IMR-90 (cell line): ENCODE results near the gene PTPRN2. TPM values are rescaled to one million over a fixed set of nuclear protein-coding genes. Genes with fewer than 3 reads are reported as not detected.

ENCODE experiments used
- ATAC-seq: fragments of 200-7000 bp; cut with Tn5 transposase; 2 replicates; pipeline ENCODE4 v1.9.1; 2020; ENCODE audit warnings: low read depth, mild to moderate bottlenecking, moderate library complexity
- BruUV-seq: library from RNA; stranded (reverse); fragments of 400-500 nt; replicated peaks from 2 replicates; lab custom pipeline; 2021; lab: Mats Ljungman, UMichigan
- CTCF ChIA-PET: fragments of 300-600 bp; formaldehyde crosslinking; extraction: SDS; loops from one replicate; lab custom pipeline; 2021; ENCODE audit warnings: antibody characterized with exemption; lab: Yijun Ruan, JAX
- POLR2A ChIA-PET: fragments of 300-600 bp; sonication (Branson Sonifier 250); formaldehyde crosslinking; loops from one replicate; lab custom pipeline; 2022; ENCODE audit warnings: antibody characterized with exemption; ENCODE audit not compliant: unreplicated experiment; lab: Charles Lee
- DNase-seq: peaks from one replicate; pipeline ENCODE4 v3.0.0; 2013
- H2AFZ ChIP-seq: replicated peaks from 2 replicates; pipeline ENCODE3; 2013; ENCODE audit warnings: low read length, mild to moderate bottlenecking; ENCODE audit not compliant: poor library complexity
- H2AK5ac ChIP-seq: 2 replicates; pipeline ENCODE4 v1.6.1; 2013; ENCODE audit warnings: low read depth, low read length, inconsistent platforms
- H2AK9ac ChIP-seq: replicated peaks from 2 replicates; pipeline ENCODE3; 2013; ENCODE audit warnings: mild to moderate bottlenecking, low read depth, low read length, moderate library complexity; ENCODE audit not compliant: poor library complexity
- H2BK120ac ChIP-seq: 2 replicates; pipeline ENCODE4 v1.6.1; 2013; ENCODE audit warnings: low read depth, low read length, inconsistent platforms
- H2BK15ac ChIP-seq: 3 replicates; pipeline ENCODE4 v1.6.1; 2013; ENCODE audit warnings: low read depth, low read length, inconsistent platforms
- H2BK20ac ChIP-seq: 2 replicates; pipeline ENCODE4 v1.6.1; 2013; ENCODE audit warnings: low read depth, mild to moderate bottlenecking, inconsistent platforms, low read length, moderate library complexity
- H2BK5ac ChIP-seq: 2 replicates; pipeline ENCODE4 v1.6.1; 2013; ENCODE audit warnings: mild to moderate bottlenecking, low read depth, low read length, inconsistent platforms; ENCODE audit not compliant: poor library complexity, severe bottlenecking
- H3K14ac ChIP-seq: replicated peaks from 2 replicates; pipeline ENCODE4 v1.6.1; 2013; ENCODE audit warnings: low read depth, low read length, inconsistent platforms
- H3K18ac ChIP-seq: 2 replicates; pipeline ENCODE4 v1.6.1; 2013; ENCODE audit warnings: low read depth, low read length, control low read depth
- H3K23ac ChIP-seq: 2 replicates; pipeline ENCODE4 v1.6.1; 2013; ENCODE audit warnings: low read depth, low read length, inconsistent platforms
- H3K27ac ChIP-seq: 2 replicates; pipeline ENCODE4 v1.5.1; 2013; ENCODE audit warnings: mild to moderate bottlenecking, control low read depth, low read length; ENCODE audit not compliant: insufficient read depth
- H3K27me3 ChIP-seq: 2 replicates; pipeline ENCODE4 v1.6.1; 2013; ENCODE audit warnings: low read length; ENCODE audit not compliant: control insufficient read depth, insufficient read depth
- H3K36me3 ChIP-seq: 2 replicates; pipeline ENCODE4 v1.6.1; 2013; ENCODE audit warnings: low read length, mixed read lengths; ENCODE audit not compliant: control insufficient read depth, insufficient read depth
- H3K4ac ChIP-seq: 2 replicates; pipeline ENCODE4 v1.6.1; 2013; ENCODE audit warnings: low read depth, low read length, inconsistent platforms
- H3K4me1 ChIP-seq: 2 replicates; pipeline ENCODE4 v1.6.1; 2013; ENCODE audit warnings: low read length, mixed read lengths; ENCODE audit not compliant: control insufficient read depth, insufficient read depth
- H3K4me2 ChIP-seq: 2 replicates; pipeline ENCODE4 v1.6.1; 2013; ENCODE audit warnings: low read depth, mild to moderate bottlenecking, control low read depth, low read length, moderate library complexity
- H3K4me3 ChIP-seq: 2 replicates; pipeline ENCODE4 v1.5.1; 2013; ENCODE audit warnings: low read depth, mild to moderate bottlenecking, control low read depth, low read length, moderate library complexity; ENCODE audit not compliant: insufficient read depth
- H3K56ac ChIP-seq: 2 replicates; pipeline ENCODE4 v1.6.1; 2013; ENCODE audit warnings: low read length, inconsistent platforms; ENCODE audit not compliant: insufficient read depth; ENCODE audit errors: extremely low read depth
- H3K79me1 ChIP-seq, 2 experiments: 2 replicates each; pipeline ENCODE4 v1.6.1; 2013; ENCODE audit warnings: low read length in 2 of 2, inconsistent platforms in 1 of 2, low read depth in 1 of 2
- H3K9ac ChIP-seq: 2 replicates; pipeline ENCODE4 v1.6.1; 2013; ENCODE audit warnings: low read depth, low read length, control low read depth
- H3K9me1 ChIP-seq: 2 replicates; pipeline ENCODE4 v1.6.1; 2013; ENCODE audit warnings: low read length, inconsistent platforms; ENCODE audit not compliant: insufficient read depth
- H3K9me3 ChIP-seq: 2 replicates; pipeline ENCODE4 v1.6.1; 2013; ENCODE audit warnings: low read length; ENCODE audit not compliant: control insufficient read depth, insufficient read depth
- H4K20me1 ChIP-seq: 2 replicates; pipeline ENCODE4 v1.6.1; 2013; ENCODE audit warnings: low read length, inconsistent platforms; ENCODE audit not compliant: insufficient read depth
- H4K5ac ChIP-seq: 2 replicates; pipeline ENCODE4 v1.6.1; 2013; ENCODE audit warnings: mild to moderate bottlenecking, low read depth, low read length, control low read depth
- H4K8ac ChIP-seq, 2 experiments: 2 replicates each; pipeline ENCODE4 v1.6.1; 2013; ENCODE audit warnings: low read depth in 2 of 2, low read length in 2 of 2, control low read depth in 1 of 2, inconsistent platforms in 1 of 2
- H4K91ac ChIP-seq: 2 replicates; pipeline ENCODE4 v1.6.1; 2013; ENCODE audit warnings: low read depth, low read length, inconsistent platforms; ENCODE audit not compliant: insufficient read depth
- CHD1 ChIP-seq: IDR thresholded peaks from 2 replicates; pipeline ENCODE4 v1.6.1; 2012; ENCODE audit warnings: low read depth, low read length, improper control_type of control experiment
- CTCF ChIP-seq: conservative IDR thresholded peaks from 2 replicates; pipeline ENCODE4 v1.5.1; 2012; ENCODE audit warnings: mild to moderate bottlenecking, low read depth, low read length, improper control_type of control experiment
- MAFK ChIP-seq: IDR thresholded peaks from 2 replicates; pipeline ENCODE4 v1.6.1; 2012; ENCODE audit warnings: low read depth, low read length, improper control_type of control experiment
- MAZ ChIP-seq: IDR thresholded peaks from 2 replicates; pipeline ENCODE4 v1.6.1; 2012; ENCODE audit warnings: low read depth, mild to moderate bottlenecking, low read length, improper control_type of control experiment, moderate library complexity, borderline replicate concordance
- MXI1 ChIP-seq: IDR thresholded peaks from 2 replicates; pipeline ENCODE4 v1.6.1; 2012; ENCODE audit warnings: low read depth, mild to moderate bottlenecking, low read length, moderate library complexity, borderline replicate concordance
- NFE2L2 ChIP-seq: fragments of 150-350 bp; IDR thresholded peaks from 2 replicates; pipeline ENCODE4 v1.6.1; 2016; ENCODE audit warnings: low read depth, mild to moderate bottlenecking, low read length
- RAD21 ChIP-seq: IDR thresholded peaks from 2 replicates; pipeline ENCODE4 v1.6.1; 2012; ENCODE audit warnings: low read length, improper control_type of control experiment
- RCOR1 ChIP-seq: IDR thresholded peaks from 2 replicates; pipeline ENCODE4 v1.6.1; 2012; ENCODE audit warnings: mild to moderate bottlenecking, low read length, improper control_type of control experiment; ENCODE audit not compliant: insufficient replicate concordance
- SMC3 ChIP-seq: fragments of 150-350 bp; IDR thresholded peaks from 2 replicates; pipeline ENCODE4 v1.6.1; 2016; ENCODE audit warnings: low read depth, mild to moderate bottlenecking, antibody characterized with exemption, low read length, moderate library complexity
- USF2 ChIP-seq: fragments of 150-350 bp; IDR thresholded peaks from 2 replicates; pipeline ENCODE4 v1.6.1; 2017; ENCODE audit warnings: mild to moderate bottlenecking, antibody characterized with exemption, low read length, low read depth
- WGBS, 2 experiments: methylation state at CpG; one replicate each; pipeline versions ENCODE4 v1.1.5 to v1.1.7; 2013; ENCODE audit warnings: missing lambda C conversion rate in 2 of 2; ENCODE audit not compliant: insufficient read length in 1 of 2; ENCODE audit errors: extremely low coverage in 2 of 2; 5-methylcytosine and 5-hydroxymethylcytosine counted together
- dilution Hi-C: fragments of 300-500 bp; cut with HindIII; formaldehyde crosslinking; loops from one replicate; pipeline ENCODE4 v1.14.3; 2018; ENCODE audit warnings: low sequenced_read_pairs; ENCODE audit not compliant: unreplicated experiment
- in situ Hi-C: fragments of 300-500 bp; cut with MboI; formaldehyde crosslinking; loops from 3 replicates; pipeline ENCODE4 v1.14.3; 2019; ENCODE audit warnings: low sequenced_read_pairs, inconsistent platforms, mixed read lengths
- intact Hi-C: fragments of 100-400 bp; cut with micrococcal nuclease; formaldehyde crosslinking; loops from 2 replicates; pipeline ENCODE4 v1.10.0; 2022
- polyA plus RNA-seq, 3 experiments: library from polyadenylated mRNA; depleted of rRNA; stranded (reverse); fragments of >200 nt; gene quantifications; 2 replicates each; pipeline ENCODE4 v1.2.3, GENCODE V29; 2012; ENCODE audit warnings: low replicate concordance in 1 of 3
- total RNA-seq: library from RNA; depleted of rRNA; stranded (reverse); fragments of >200 nt; gene quantifications from 2 replicates; pipeline ENCODE4 v1.2.3, GENCODE V29; 2012

PTPRN2 gene
- total and polyA plus RNA-seq, 2 of the 4 experiments (the other 2 are of a cell fraction): 0.03 TPM; not detected in 1

- CTCF ChIA-PET: no interaction called here
- dilution Hi-C loops: no loop called here
- no peak overlapping the region for H2BK5ac ChIP-seq
Observed at GRCh38 chr7:157569967-157570366, 1017.7 kb downstream of the PTPRN2 start.

More at GRCh38 chr7:157569967-157570366, 1017.7 kb downstream of the PTPRN2 start:
- no peak for DNase-seq
- no peaks in the 10 kb centered on the region for H4K20me1 ChIP-seq
- H3K79me1 ChIP-seq: no peaks in the 10 kb centered on the region
- no peak overlapping the region for H4K91ac ChIP-seq
- H2AFZ ChIP-seq: no peak overlapping the region
- H3K4ac ChIP-seq: no peak overlapping the region
- H3K4me2 ChIP-seq: no peak overlapping the region
- no peaks in the 10 kb centered on the region for H3K4me1 ChIP-seq
- TF ChIP-seq MAZ (no peak), NFE2L2 (no peak), MAFK (no peak), RAD21 (no peak), USF2 (no peak), CHD1 (no peak), RCOR1 (no peak), MXI1 (no peak), SMC3 (no peak), CTCF (no peak)
- no peak overlapping the region for H2AK9ac ChIP-seq
- no peak overlapping the region for H4K8ac ChIP-seq
- ATAC-seq: no peak
- no peak overlapping the region for H3K14ac ChIP-seq
- in situ Hi-C loops (no loop called here), intact Hi-C loops (no loop called here)
- peaks cover 28% of the 10 kb centered on the region for H3K9me3 ChIP-seq
- no peak overlapping the region for H3K4me3 ChIP-seq
- H2AK5ac ChIP-seq: no peak overlapping the region
- H3K36me3 ChIP-seq: no peaks in the 10 kb centered on the region
- POLR2A ChIA-PET: no interaction called here
- no peaks in the 10 kb centered on the region for H3K9me1 ChIP-seq
- H3K27ac ChIP-seq: no peak overlapping the region
- no peak overlapping the region for H2BK120ac ChIP-seq
- no CpG with 5 or more reads among the region's 8 CpGs for WGBS, 2 experiments
- H3K27me3 ChIP-seq: no peaks in the 10 kb centered on the region
- H3K9ac ChIP-seq: no peak overlapping the region
- no peak overlapping the region for H2BK20ac ChIP-seq
- H2BK15ac ChIP-seq: no peak overlapping the region
- no peak overlapping the region for H3K23ac ChIP-seq
- no TSS peak for BruUV-seq
- no peak overlapping the region for H3K56ac ChIP-seq
- H3K18ac ChIP-seq: no peak overlapping the region
- H4K5ac ChIP-seq: no peak overlapping the region
